ENCODE measurements around the gene MYL5.

GRCh38 chr4:633976-634598, 40.3 kb upstream of the MYL5 start:
- TF ChIP-seq CTCF (IDR thresholded peaks at IDR 0.05; ENCODE audit: poor library complexity, severe bottlenecking): no peak
- no peak for TF ChIP-seq EZH2 (IDR thresholded peaks at IDR 0.05; ENCODE audit: borderline replicate concordance, insufficient read depth, low read length, poor library complexity, severe bottlenecking)
- TF ChIP-seq POLR2AphosphoS5 (IDR thresholded peaks at IDR 0.05): no peak
- no peak for TF ChIP-seq EP300 (conservative IDR thresholded peaks at IDR 0.05; ENCODE audit: poor library complexity, severe bottlenecking)
- TF ChIP-seq RAD21 (conservative IDR thresholded peaks at IDR 0.05): no peak
- no peak for TF ChIP-seq REST (IDR thresholded peaks at IDR 0.05; ENCODE audit: borderline replicate concordance)
- TF ChIP-seq SMC3 (conservative IDR thresholded peaks at IDR 0.05; ENCODE audit: poor library complexity): no peak

Measured in neural cell (in vitro differentiated cells).